Putamen (tissue), 1 donor: Measurements from ENCODE around the gene ROCK2.
"Not testable (repeated sequence)": the region's sequence is repeated elsewhere in the genome, so short reads cannot be mapped to it uniquely, and the experiment has no call there.

Experiments
- DNase-seq: peaks from one replicate; pipeline ENCODE4 v3.0.0-alpha.2; 2016; ENCODE audit warnings: low spot score

Gene ROCK2

DNA sequence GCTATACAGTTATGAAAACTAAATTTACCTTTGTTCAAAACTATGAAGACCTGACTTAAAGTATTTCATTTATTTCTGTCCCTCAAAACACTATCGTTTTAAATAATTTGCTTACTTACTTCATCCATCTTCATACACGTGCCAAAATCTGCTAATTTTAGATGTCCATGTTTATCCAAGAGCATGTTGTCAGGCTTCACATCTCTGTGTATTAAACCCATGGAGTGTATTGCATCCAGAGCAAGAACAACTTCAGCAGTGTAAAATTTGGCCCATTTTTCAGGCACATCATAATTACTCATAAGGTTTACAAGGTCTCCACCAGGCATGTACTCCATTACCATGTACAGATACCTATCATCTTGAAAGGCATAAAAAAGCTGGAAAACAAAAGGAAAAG is 108.9 kb downstream of the ROCK2 start:
- no peak for DNase-seq

DNA sequence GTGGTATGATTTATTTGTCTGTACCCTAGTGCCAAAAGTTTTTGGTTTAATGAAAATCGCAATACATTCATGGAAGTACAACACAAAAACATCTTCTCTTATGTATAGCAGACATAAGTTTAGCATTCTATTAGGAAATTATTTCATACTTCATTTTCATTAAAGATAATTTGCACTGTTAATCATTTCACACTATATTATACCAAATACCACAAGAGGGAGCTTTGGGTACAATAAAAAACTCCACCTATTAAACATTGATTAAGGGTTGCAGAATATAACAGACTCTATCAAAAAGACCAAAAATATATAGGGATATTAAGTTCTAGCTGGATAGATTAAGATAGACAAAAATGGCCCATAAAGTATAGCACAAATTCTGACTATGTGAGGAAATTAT is 110.1 kb downstream of the ROCK2 start:
- no peak for DNase-seq

- DNase-seq = not testable (repeated sequence)
Observed at GRCh38 chr2:11231193-11231592, 113.2 kb downstream of the ROCK2 start.

DNA sequence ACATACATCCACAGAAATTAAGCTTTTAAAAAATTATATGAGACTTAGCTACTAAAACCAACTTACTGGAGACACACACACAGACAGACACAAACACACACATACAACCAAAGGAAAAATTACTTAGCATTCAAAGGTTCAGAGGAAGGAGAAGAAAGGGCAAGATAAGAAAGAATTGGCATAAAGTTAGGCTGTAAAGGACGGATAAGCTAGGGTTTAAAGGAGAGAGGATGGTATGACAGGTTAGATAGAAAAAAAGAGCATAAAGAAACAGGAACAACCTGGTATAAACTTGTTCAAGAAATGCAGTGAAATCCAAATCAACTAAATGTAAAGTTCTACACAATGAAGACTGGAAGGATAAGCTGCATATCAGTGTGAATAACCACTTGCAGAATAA is 115.7 kb downstream of the ROCK2 start:
- DNase-seq = no peak

DNA sequence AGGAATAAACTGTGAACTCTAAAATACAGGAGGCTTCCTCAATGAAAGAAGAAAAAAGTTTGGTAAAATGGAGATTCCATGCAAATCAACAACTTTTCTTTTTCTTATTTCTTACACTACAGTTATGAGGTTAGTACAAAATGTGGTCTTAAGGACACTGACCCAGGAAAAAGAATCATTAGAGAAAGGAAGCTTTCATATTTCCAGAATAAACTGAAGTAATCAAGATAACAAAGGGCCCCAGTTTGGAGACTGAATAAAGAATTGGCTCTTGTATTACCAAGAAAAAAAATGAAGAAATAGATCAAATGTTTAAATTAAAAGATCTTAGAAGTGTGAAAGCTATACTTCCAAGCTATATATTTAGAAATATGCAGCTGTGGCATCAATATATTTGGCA is 116.8 kb downstream of the ROCK2 start:
- DNase-seq = no peak

DNA sequence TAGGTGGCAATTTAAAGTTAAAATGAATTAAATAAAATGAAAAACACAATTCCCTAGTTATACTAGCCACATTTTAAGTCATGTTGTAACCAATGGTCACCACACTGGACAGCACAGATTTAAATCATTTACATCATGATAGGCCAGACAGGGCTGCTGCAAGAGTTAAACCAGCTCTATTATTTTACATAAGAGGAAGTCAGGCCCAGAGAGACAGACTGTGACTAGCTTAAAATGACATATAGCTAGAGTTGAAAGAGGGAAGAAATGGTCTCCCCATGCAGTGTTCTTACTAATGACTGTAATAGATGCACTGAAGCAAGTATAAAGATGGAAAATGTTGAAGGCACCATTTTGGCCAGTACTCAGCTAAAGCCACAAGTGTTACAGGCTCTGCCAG is 119.5 kb downstream of the ROCK2 start:
- no peak for DNase-seq

DNA sequence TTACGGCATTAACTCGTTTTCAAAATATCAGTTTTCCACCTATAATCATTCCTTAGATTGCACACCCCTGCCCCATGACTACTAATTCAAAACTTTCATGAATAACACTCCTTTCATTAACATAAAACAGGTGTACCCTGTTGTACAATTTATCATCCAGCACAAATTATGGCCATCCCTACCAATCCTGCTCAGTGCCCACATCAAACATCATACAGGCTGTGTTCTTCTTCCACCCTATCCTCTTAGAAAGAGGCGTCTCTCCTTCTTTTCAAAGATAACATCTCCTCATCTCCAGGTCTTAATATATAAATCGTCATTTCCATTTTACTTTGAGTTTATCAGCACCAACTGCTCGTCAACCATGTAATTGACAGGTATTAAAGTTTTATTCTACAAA is 121.6 kb downstream of the ROCK2 start:
- no peak for DNase-seq

DNA sequence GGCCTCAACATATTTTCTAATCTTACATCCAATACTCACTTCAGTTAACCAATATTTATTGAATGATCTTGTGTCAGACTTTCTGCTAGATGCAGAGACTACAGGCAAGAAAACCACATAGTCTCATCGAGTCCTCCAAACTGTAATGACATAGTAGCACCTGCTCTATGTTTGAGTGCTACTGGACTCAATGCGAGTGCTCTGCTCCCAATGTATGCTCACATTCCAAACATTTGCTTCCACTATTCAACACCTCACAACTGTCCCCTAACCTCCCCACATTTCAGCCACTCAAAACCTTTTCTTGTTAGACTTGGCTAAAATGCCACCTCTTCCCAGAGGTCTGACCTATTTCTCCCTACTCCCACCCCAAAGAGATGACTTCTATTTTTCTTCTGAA is 124.0 kb downstream of the ROCK2 start:
- DNase-seq = no peak

DNA sequence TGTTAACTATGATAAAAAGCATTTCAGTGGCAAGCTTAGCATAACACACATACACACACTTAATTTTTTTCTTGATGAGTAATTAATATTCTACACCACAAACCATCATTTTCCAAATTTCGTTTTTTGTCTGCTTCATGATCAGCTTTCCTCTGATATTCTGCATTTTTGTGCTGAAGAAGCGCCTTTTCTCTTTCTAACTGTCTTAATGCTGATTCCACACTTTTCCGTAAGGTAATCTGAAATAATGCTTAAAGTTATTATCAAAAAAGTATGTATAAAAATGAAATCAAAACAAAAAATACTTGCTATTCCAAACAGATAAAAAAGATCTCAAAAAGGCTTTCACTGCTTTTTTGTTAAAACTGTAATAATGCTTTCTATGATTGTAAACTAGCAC is 129.0 kb downstream of the ROCK2 start:
- no peak for DNase-seq

DNA sequence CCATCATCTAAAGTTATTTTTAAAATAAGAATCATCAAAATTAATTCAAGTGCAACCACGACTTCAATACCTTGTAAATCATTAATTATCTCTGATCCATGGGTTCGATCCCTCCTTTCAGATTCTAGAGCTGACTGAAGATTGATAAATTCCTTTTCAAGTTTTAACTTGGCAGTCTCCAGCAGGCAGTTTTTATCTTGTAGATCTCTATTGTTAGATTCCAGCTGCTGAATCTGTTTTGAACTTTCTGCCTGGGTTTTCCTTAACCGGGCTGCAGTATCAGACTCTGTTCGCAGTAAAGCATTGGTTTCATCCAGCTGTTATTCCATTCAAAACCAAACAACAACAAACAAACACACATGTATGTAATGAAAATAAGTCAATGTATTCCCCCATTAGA is 129.7 kb downstream of the ROCK2 start:
- no peak for DNase-seq

DNA sequence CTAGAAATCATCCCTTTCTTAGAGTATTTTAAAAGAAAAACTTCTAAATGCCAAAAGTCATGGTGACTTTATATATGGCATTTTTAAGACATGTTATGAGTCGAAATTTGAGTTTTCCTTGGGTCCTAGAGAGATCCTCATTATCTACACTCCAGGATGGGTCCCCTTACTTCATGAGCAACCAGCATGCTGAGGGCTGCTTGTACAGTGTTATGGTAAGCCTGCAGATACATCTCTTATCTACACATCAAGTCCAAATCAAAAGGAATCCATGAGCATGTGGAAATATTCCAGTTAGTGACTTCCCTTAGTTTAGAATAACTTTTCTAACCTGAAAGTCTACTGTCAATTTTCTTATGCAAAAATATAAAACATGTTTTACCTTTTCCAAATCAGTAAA is 130.5 kb downstream of the ROCK2 start:
- DNase-seq = no peak

GRCh38 chr2:11213090-11213638 is 131.3 kb downstream of the ROCK2 start:
- DNase-seq = no peak

GRCh38 chr2:11212645-11213044 is 131.8 kb downstream of the ROCK2 start:
- DNase-seq = no peak

- no peak for DNase-seq
Observed at GRCh38 chr2:11208083-11208482, 136.4 kb downstream of the ROCK2 start.

DNA sequence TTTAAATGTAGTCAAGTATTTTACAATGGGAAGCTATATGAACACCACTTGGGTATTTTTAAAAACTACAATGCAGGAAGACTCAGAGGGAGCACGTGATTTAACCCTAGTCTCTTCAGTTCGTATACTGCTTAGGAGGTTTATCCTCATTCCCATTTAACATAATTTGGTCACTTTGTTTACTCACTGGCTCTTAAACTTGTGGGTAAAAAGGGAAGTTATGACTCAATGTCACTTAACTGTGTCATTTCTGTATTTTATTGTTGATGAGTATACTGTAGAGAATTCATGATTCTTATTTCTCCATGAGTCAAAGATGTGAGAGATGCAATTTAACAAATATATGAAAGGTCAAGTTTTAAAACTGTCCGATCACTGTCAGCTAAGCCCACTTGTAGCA is 141.0 kb downstream of the ROCK2 start:
- DNase-seq = no peak

- no peak for DNase-seq
Observed at GRCh38 chr2:11201969-11202368, 142.5 kb downstream of the ROCK2 start.

- no peak for DNase-seq
Observed at GRCh38 chr2:11200651-11201050, 143.8 kb downstream of the ROCK2 start.

GRCh38 chr2:11196246-11196645 is 148.2 kb downstream of the ROCK2 start:
- no peak for DNase-seq

- no peak for DNase-seq
Observed at GRCh38 chr2:11187731-11188130, 156.7 kb downstream of the ROCK2 start.

DNA sequence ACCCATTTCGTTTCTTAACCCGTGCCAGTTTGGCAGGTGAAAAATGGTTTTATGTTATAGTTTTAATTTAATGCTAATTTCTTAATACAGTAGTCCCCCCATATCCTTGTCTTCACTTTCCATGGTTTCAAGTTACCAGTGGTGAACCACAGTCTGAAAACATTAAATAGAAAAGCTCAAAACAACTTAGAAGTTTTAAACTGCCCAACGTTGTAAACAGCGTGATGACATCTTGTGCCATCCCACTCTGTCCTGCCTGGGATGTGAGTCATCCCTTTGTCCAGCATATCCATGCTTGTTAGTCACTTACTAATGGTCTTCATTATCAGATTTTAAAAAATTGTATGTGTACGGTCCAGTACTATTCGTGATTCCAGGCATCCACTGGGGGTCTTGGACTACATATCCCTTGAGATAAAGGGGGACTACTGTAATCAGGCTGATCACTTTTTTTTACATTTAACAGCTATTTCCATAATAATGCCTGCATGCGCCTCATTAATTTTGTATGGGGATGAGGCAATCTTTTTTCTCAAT is 157.3 kb downstream of the ROCK2 start:
- DNase-seq = no peak

DNA sequence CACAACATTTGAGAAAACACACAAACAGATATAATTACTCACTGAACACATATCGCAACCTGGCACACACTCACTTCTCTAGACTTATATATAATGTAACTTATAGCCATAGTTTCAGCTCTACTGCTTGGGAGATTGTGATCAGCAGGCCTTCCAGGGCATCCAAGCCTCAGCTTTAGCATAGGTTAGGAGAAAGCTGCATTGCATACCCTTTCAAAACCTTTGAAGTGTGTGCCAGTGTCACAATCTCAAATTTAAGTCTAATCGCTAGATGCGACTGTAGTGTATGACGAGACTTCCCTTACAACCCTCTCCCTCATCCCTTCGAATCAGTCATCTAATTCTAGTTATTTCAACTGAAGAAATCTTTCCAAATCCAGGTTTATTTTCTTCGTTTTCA is 158.3 kb downstream of the ROCK2 start:
- DNase-seq = no peak

- DNase-seq = no peak
Observed at GRCh38 chr2:11182951-11183350, 161.5 kb downstream of the ROCK2 start.

DNA sequence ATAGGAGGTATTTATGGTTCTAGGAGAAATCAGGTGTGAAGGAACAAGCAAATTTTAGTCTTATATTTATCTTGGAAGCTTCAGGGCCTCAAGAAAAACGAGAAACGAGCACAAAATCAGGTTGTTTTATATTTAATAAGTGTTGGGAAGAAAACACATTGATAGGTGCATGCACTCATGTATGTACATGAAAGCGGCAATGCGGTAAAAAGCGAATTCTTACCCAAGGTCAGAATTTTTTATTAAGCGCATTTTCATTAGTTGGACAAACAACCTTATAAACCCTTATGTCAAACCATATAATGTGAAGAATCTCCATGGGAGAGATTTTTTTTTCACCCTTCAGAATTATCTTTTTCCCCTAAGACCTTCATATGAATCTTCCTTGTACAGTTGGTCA is 163.8 kb downstream of the ROCK2 start:
- DNase-seq = no peak

- DNase-seq = no peak
Observed at GRCh38 chr2:11179899-11180298, 164.5 kb downstream of the ROCK2 start.

DNA sequence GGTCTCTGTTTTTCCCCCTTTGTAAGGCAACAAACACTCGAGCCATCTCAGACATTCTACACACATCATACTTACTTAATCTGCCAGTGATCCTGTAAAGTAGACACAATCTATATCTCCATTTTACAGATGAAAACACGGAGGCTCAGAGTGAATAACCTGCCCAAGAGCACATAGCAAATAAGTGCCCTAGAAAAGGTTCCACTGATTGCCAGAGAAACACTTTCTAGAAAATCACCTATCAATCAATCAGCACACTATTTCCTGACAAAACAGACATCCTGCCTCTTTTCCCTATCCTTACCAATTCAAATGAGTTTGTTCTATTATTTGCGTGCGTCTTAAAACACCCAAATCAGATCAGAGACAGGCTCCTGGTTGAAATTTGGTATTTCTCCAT is 165.2 kb downstream of the ROCK2 start:
- no peak for DNase-seq
